Measurements from ENCODE around the gene AZU1. TPM values are rescaled to one million over a fixed set of nuclear protein-coding genes. Genes with fewer than 3 reads are reported as not detected.

AZU1 gene
- total and polyA plus RNA-seq, 4 donors, result 0.08 to 20.2 (median 0.99) TPM

DNA sequence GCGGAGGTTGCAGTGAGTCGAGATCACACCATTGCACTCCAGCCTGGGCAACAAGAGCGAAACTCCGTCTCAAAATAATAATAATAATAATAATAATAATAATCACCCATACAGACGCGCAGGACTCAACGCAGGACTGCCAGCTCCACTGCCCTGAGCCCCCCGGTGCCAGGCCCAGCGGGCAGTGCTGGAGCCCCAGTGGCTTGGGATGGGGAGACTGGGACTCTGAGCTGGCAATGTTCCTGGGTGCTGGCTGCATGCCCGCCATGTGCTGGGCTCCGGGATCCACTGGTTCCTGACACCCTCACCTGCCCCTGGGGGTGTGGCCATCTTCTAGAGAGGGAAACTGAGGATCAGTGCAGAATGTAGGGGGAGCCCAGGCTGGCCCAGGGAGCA is 325 bp upstream of the AZU1 start:
- Histone ChIP-seq H3K9me3 (ENCODE audit: control insufficient read depth in 4 of 4, low read length in 3 of 4) (no peaks in the 10 kb centered on the region), H3K4me3 (ENCODE audit: low read depth in 1 of 3, low read length in 3 of 3) (no peak overlapping the region), H3K27ac (ENCODE audit: low read depth in 1 of 2, low read length in 2 of 2) (no peak overlapping the region), H3K36me3 (ENCODE audit: control insufficient read depth in 4 of 4, insufficient read depth in 3 of 4, low read depth in 1 of 4, low read length in 3 of 4) (no peaks in the 10 kb centered on the region), H3K9ac (ENCODE audit: low read depth in 1 of 2, low read length in 2 of 2) (no peak overlapping the region), H3K27me3 (ENCODE audit: control insufficient read depth in 4 of 4, insufficient read depth in 4 of 4, low read length in 3 of 4) (peaks cover 0 to 4% (median 1%) of the 10 kb centered on the region in 4 donors), H3K4me1 (ENCODE audit: control insufficient read depth in 4 of 4, insufficient read depth in 4 of 4, low read length in 3 of 4) (peaks cover 0 to 1% (median 0%) of the 10 kb centered on the region in 4 donors)
- WGBS, result 85% methylated on average over 11 of the region's 11 CpGs
- DNase-seq (ENCODE audit: low spot score), result no peak
- TF ChIP-seq, protein P1, sequence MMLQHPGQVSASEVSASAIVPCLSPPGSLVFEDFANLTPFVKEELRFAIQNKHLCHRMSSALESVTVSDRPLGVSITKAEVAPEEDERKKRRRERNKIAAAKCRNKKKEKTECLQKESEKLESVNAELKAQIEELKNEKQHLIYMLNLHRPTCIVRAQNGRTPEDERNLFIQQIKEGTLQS (IDR thresholded peaks at IDR 0.05), result no peak
- TF ChIP-seq, protein P2, sequence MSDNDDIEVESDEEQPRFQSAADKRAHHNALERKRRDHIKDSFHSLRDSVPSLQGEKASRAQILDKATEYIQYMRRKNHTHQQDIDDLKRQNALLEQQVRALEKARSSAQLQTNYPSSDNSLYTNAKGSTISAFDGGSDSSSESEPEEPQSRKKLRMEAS (IDR thresholded peaks at IDR 0.05), result no peak
- no peak for TF ChIP-seq HNF4G (IDR thresholded peaks at IDR 0.05)
- TF ChIP-seq YY1 (IDR thresholded peaks at IDR 0.05), result no peak
- TF ChIP-seq, protein P3, sequence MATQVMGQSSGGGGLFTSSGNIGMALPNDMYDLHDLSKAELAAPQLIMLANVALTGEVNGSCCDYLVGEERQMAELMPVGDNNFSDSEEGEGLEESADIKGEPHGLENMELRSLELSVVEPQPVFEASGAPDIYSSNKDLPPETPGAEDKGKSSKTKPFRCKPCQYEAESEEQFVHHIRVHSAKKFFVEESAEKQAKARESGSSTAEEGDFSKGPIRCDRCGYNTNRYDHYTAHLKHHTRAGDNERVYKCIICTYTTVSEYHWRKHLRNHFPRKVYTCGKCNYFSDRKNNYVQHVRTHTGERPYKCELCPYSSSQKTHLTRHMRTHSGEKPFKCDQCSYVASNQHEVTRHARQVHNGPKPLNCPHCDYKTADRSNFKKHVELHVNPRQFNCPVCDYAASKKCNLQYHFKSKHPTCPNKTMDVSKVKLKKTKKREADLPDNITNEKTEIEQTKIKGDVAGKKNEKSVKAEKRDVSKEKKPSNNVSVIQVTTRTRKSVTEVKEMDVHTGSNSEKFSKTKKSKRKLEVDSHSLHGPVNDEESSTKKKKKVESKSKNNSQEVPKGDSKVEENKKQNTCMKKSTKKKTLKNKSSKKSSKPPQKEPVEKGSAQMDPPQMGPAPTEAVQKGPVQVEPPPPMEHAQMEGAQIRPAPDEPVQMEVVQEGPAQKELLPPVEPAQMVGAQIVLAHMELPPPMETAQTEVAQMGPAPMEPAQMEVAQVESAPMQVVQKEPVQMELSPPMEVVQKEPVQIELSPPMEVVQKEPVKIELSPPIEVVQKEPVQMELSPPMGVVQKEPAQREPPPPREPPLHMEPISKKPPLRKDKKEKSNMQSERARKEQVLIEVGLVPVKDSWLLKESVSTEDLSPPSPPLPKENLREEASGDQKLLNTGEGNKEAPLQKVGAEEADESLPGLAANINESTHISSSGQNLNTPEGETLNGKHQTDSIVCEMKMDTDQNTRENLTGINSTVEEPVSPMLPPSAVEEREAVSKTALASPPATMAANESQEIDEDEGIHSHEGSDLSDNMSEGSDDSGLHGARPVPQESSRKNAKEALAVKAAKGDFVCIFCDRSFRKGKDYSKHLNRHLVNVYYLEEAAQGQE (IDR thresholded peaks at IDR 0.05), result no peak
- no peak for TF ChIP-seq RAD21 (IDR thresholded peaks at IDR 0.05)
- TF ChIP-seq JUND (IDR thresholded peaks at IDR 0.05), result no peak
- TF ChIP-seq FOXA2 (IDR thresholded peaks at IDR 0.05), result no peak
- TF ChIP-seq EGR1 (IDR thresholded peaks at IDR 0.05; ENCODE audit: low read depth in 2 of 2), result no peak
- no peak for TF ChIP-seq RXRA (IDR thresholded peaks at IDR 0.05)
- TF ChIP-seq, protein P4, sequence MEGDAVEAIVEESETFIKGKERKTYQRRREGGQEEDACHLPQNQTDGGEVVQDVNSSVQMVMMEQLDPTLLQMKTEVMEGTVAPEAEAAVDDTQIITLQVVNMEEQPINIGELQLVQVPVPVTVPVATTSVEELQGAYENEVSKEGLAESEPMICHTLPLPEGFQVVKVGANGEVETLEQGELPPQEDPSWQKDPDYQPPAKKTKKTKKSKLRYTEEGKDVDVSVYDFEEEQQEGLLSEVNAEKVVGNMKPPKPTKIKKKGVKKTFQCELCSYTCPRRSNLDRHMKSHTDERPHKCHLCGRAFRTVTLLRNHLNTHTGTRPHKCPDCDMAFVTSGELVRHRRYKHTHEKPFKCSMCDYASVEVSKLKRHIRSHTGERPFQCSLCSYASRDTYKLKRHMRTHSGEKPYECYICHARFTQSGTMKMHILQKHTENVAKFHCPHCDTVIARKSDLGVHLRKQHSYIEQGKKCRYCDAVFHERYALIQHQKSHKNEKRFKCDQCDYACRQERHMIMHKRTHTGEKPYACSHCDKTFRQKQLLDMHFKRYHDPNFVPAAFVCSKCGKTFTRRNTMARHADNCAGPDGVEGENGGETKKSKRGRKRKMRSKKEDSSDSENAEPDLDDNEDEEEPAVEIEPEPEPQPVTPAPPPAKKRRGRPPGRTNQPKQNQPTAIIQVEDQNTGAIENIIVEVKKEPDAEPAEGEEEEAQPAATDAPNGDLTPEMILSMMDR (IDR thresholded peaks at IDR 0.05; ENCODE audit: low read depth, low read length, missing input control), result no peak
- TF ChIP-seq HNF4A (conservative IDR thresholded peaks at IDR 0.05), result no peak
- TF ChIP-seq, protein P5, sequence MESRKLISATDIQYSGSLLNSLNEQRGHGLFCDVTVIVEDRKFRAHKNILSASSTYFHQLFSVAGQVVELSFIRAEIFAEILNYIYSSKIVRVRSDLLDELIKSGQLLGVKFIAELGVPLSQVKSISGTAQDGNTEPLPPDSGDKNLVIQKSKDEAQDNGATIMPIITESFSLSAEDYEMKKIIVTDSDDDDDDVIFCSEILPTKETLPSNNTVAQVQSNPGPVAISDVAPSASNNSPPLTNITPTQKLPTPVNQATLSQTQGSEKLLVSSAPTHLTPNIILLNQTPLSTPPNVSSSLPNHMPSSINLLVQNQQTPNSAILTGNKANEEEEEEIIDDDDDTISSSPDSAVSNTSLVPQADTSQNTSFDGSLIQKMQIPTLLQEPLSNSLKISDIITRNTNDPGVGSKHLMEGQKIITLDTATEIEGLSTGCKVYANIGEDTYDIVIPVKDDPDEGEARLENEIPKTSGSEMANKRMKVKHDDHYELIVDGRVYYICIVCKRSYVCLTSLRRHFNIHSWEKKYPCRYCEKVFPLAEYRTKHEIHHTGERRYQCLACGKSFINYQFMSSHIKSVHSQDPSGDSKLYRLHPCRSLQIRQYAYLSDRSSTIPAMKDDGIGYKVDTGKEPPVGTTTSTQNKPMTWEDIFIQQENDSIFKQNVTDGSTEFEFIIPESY (IDR thresholded peaks at IDR 0.05), result no peak
- TF ChIP-seq TAF1 (conservative IDR thresholded peaks at IDR 0.05), result no peak
- TF ChIP-seq FOXA1 (IDR thresholded peaks at IDR 0.05), result no peak
- TF ChIP-seq SP1 (IDR thresholded peaks at IDR 0.05), result no peak
- no peak for TF ChIP-seq GABPA (IDR thresholded peaks at IDR 0.05 in 1 of 2, conservative IDR thresholded peaks at IDR 0.05 in 1 of 2)
- TF ChIP-seq NR2F2 (IDR thresholded peaks at IDR 0.05), result no peak

All from liver (tissue), 9 donors.